T-helper 1 cell treated with Interleukin-12 subunit alpha and Interleukin-12 subunit beta and Interleukin-4 antibody, amounts not matched to agents 30 ng/mL and 1 ng/mL, for 36 hours (primary cell): Measurements from ENCODE around the gene NCAM1. TPM values are rescaled to one million over a fixed set of nuclear protein-coding genes. Genes with fewer than 3 reads are reported as not detected.

Experiments
- intact Hi-C: fragments of 100-400 bp; cut with micrococcal nuclease; formaldehyde crosslinking; loops from one replicate; pipeline ENCODE4 v1.15.1; 2024
- total RNA-seq: library from RNA; stranded (reverse); gene quantifications from 2 replicates; pipeline ENCODE4 v1.2.3, GENCODE V29; 2022

Gene NCAM1
- total RNA-seq, 1 donor from 2014 or later = 1.8 TPM

DNA sequence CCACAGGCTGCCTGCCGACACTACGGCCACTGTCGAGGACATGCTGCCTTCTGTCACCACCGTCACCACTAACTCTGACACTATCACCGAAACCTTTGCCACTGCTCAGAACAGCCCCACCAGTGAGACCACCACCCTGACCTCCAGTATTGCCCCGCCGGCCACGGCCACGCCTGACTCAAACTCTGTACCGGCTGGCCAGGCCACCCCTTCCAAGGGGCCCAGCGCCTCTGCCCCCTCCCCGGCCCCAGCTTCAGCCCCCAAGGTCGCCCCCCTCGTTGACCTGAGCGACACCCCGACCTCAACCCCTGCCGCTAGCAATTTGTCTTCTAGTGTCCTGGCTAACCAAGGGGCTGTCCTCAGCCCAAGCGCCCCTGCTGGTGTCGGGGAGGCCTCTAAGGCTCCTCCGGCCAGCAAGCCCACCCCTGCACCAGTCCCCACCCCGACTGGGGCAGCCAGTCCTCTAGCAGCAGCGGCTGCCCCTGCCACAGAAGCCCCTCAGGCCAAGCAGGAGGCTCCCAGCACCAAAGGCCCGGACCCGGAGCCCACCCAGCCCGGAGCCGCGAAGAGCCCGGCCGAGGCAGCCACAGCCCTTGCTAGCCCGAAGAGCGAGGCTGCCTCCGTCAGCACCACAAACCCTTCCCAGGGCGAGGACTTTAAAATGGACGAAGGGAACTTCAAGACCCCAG, 311.9 kb downstream of the NCAM1 start:
- intact Hi-C loops = no loop called here

DNA sequence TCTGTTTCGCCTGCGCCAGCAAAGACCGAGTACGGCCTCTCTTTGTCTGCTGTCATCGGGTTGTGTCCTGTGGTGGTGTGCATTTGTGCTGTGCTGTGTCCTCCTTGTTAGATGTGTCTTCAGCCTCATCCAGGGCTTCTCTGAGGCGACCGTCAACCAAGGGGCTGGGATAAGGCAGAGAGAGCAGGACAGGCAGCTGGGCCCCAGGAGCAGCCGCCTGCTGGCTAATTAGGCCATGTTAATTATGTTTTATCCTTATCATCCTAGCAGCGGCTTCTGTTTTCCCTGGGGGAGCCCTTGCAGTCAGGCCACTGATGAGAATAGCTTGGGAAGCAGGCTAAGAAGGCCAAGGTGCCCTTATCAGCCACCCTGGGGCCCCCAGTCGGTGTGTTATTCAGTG, 312.5 kb downstream of the NCAM1 start:
- intact Hi-C loops = no loop called here

DNA sequence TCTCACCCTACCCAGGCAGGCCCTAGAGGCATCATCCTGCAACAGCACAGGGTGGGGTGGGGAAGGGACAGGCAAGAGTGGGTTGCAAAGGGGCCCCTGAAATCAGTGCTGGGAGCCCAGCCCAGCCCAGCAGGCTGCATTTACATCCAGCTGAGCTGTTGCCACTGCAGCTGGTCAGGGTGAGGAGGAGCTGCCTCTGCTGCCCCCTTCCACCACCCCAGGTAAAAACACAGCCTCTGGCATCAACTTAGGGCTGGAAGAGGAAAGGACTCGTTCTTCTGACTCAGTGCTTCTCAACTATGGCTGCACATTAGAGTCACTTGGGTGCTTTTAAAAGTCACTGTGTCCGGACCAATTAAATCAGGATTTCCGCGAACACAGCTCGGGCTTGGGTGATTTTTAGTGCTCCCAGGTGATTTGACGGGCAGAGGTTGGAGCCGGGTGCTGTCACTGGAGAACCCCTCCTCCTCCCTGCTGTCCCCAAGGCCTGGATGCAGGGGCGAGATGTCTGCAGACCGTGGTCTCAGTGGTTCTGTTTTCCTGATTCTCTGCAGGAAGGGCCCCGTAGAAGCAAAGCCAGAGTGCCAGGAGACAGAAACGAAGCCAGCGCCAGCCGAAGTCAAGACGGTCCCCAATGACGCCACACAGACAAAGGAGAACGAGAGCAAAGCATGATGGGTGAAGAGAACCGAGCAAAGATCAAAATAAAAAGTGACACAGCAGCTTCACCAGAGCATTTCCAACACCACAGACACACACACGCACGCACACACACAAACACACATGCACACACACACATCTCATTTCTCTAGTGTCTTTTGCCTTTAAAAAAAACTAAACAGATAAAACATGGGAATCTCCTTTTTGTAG, 313.7 kb downstream of the NCAM1 start:
- intact Hi-C loops = no loop called here

DNA sequence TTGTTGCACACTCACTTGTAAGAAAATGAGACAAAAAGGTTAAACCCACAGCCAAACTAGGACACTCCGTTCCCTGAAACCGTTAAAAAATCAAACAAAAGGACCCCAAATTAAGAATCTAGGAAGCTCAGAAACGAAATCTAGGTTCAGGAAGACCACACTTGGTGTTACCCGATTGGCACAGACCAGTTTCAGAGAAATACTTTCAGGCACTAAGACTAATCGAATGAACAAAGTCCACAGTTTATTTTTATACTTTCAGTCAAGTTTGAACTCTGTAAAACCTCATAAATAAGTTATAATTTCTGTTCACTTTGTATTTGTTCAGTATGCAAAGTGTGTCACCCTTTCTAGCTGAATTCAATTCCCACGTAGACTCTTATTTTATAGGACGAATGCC, 314.4 kb downstream of the NCAM1 start:
- intact Hi-C loops = no loop called here

DNA sequence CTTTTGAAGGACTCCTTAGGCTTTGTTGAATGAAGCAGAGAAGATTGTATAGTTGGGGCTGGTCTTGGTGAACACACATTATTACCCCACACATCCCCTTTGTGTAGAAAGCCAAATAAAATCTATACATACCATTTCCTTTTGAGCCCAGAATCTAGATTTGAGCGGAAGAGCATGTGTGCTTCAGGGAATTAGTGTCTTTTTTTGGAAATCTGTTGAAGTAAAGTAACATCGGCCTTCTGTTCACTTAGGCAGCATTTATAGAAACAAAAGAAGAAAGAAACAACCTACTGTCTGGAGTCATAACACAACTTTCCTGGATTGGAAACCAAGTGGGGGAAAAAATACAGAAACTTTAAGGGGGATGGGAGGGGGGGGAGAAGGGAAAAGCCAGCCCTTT, 315.2 kb downstream of the NCAM1 start:
- intact Hi-C loops = no loop called here

DNA sequence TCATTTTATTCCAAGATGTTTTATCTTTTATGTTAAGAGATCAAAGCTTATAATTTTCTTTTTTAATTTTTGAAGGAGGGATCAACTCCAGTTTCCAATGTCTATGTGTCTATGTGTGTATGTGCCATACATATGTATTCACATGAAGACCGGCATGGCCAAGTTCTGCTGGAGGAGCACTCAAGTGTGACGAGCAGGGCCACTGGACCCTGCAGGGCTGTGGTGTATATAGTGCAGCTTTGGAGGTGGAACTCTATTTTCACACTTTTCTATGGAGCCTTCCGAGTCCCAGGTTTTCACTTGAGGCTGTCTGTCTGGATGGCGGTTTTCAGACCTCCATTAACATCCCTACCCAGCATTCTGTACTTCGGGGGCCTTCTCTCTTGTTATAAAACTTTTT, 316.7 kb downstream of the NCAM1 start:
- intact Hi-C loops = no loop called here

DNA sequence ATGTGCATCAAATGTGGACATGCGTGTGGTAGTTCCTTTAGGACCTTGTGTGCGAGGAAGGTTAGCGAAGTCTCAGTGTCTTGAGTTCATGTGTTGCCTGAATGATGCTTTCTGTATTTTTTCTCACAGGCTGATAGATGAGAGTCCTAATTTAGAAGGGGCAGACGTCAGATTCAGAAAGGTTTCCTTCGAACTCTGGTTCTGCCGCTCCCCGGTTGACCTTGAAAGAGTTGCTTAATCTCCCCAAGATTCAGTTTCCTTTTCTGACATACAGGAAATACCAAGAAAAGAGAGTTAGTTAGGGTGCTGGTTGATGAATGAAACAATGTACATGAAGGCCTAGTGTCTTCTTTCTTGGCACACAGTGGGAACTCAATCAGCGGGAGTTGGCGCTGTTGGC, 317.3 kb downstream of the NCAM1 start:
- intact Hi-C loops = no loop called here

DNA sequence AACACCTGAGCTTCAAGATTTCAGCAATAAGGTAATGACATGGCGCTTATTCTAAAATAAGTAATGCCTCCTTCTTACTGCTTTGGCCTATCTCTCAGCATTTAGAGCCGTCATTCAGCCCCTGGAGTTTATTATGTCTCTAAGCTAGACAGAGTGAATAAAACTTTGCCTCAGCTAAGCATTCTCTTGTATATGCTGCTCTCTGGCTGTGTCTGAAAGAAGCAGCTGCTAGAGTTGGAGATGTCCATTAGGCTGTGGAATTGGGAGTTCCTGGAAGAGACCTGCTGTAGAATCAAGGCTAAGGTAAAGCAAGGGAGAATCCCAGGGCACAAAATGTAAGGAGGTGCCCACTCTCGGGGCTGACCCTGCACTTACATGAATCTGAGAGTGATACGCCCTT, 317.7 kb downstream of the NCAM1 start:
- intact Hi-C loops = no loop called here

DNA sequence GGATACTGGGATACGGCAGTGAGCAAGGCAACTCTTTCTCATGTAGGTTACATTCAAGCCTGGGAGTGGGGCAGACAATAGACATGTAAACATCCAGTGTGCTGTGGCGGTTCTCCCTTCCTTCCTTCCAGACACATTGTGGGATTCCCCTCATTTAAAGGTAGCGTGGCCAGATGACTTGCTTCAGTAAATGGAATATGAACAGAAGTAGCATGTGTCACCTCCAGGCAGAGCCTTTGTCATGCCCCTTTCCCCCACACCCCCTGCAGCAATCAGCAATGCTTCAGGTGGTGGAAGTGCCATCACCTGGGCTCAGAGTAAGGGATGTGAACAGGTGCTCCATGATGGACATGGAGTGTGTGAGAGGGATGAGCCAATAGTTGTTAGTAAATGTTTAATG, 318.4 kb downstream of the NCAM1 start:
- intact Hi-C loops = no loop called here

DNA sequence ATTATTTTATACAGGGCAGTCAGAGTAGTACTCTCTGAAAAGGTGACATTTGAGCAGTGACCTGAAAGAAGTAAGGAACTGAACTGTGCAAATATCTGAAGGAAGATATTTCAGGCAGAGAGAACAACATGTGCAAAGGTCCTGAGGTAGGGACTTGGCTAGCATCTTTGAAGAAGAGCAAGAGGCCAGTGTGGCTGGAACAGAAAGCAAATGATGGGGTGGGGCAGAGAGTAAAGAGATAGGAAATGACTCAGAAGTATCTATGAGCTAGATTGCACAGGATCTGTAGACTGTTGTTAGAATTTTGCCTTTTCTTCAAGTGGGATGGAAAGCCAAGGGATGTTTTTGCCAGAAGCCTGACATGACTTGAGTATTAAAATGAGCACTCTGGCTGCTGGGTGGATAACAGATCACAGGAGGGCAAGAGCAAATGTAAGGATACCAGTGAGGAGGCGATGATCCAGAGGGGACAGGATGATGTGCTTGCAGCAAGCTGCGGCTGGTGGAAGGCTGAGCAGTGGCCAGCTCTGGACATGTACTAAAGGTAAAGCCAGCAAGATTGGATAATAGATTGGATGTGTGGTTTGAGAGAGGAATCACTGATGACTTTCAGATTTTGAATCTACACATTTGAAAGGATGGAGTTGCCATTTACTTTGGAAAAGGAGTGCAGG, 320.0 kb downstream of the NCAM1 start:
- intact Hi-C loops = loop anchor here (10.0 kb wide), 1 partner anchor 166 kb away; no protein-coding TSS in a partner anchor

DNA sequence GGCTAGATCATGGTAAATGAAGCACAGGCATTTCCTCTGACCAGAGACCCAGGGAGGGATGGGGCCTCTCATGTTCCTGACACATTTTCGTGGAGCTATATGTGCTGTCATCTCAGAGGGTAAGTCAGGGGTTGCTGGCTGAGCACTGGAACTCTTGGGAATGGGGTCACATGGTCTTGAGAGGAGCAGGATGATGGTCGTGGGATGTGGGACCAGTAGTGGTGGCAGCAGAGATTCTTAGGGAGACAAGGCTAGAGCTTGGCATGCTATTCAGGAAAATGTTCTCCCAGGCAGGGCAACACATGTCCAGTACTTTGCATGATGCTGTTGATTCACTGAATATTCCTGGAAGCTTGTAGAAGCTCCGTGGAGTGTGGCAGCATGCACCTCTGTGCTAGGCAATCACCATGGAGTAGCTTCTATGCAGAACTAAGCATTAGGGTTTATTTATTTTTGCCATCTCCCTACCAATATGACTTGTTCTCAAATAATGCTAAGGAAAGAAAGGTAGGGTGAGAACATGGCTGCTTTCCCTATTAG, 321.7 kb downstream of the NCAM1 start:
- intact Hi-C loops = loop anchor here (10.0 kb wide), 1 partner anchor 168 kb away; no protein-coding TSS in a partner anchor

DNA sequence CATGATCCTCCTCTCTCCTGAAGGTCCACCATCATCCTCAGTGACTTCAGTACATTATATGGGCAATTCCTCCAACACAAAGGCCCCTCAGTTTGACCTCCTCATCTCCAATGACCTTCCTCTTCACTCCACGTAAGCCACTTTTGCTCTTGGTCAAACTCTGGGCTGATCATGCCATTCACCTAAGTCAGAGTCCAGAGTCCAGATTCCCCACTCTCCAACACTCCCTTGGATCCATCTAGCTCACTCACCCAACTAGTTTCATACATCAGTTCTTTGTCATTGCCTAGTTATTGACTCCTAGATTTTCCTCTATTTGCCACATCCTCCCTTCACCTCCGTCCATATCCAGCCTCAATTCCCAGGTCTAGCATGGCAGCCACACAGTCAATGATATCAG, 322.7 kb downstream of the NCAM1 start:
- intact Hi-C loops = loop anchor here (10.0 kb wide), 1 partner anchor 169 kb away; no protein-coding TSS in a partner anchor

DNA sequence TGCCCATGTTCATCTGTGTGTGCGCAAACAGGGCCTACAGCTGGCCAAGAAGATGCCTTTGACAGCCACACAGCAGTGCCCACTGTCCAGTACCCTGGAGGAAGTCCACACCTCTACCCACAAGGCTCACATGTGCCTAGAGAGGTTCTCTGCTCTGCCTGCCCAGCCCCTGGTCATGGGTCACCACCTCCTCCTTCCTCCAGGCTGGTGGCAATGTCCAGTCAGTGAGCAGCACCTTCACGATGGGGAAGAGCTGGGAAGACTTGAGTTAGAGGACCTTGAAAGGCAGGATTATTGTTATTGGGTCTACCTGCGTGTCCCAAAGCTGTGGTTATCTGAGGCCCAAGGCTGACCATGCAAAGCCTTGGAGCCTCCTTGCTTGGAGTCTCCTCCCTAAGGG, 324.8 kb downstream of the NCAM1 start:
- intact Hi-C loops = loop anchor here (5.0 to 10.0 kb wide), 2 partner anchors 171 to 324 kb away; partner anchors contain the start of gene NCAM1

DNA sequence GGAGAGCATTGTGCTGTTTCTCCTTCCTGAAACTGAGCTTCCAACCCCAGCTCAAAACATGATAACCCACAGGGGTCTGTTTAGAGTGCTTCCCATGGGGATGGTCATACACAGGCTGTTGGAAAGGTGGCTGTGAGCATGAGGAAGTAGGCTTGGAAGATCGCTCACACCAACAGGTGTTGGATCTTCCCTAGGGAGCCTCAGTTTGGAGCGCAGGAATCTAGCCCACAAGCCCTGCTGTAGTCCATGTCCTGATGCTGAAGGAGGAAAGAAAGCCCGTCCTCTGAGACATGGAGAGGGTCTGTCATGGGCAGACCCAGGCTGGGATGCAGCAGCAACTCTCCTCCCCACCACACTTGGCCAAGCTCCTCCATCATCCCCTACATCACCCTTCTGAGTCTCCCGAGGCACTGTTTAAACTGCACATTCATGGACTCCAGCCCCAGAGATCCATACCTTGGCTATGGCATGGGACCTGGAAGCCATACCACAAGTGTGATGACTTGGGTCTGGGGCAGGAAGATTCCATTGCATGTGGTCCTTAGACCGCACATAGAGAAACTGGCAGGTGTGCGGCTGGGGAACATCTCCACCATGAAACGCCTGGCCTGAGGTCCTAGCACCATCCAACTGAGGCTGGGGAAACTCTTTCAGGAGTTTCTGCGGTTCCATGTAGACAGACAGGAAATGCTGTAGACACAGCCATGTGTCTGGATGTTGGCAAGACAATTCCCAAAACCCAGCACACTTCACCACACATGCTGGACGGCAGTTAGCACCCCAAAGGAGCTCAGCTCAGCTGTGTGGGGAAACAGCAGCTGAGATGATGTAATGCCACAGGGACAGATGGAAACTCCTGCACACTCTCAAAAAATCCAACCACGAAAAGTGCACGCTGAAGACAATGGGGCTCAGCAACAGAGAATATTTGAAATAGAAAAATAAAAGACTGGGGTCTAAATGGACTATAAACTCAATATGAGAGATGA, 325.6 kb downstream of the NCAM1 start:
- intact Hi-C loops = loop anchor here (5.0 to 10.0 kb wide), 2 partner anchors 172 to 325 kb away; partner anchors contain the start of gene NCAM1

DNA sequence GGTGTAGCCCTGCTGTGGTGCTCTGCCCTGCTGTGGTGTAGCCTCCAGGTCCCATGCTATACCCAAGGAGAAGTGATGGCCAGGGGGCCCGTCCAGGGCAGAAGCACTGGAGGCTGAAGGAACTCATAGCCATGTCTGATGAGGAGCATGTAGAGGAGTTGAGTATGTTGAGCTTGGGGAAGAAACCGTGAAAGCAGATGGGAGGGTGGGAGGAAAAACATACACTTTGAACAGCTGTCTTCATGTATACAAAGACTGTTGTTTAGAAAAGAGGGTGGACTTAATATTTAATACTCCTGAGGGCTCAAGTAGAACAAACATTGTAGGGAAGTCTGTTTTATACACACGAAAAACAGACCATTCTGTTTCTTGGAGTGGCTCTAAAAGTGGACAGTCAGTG, 326.6 kb downstream of the NCAM1 start:
- intact Hi-C loops = loop anchor here (5.0 to 10.0 kb wide), 2 partner anchors 173 to 326 kb away; partner anchors contain the start of gene NCAM1

DNA sequence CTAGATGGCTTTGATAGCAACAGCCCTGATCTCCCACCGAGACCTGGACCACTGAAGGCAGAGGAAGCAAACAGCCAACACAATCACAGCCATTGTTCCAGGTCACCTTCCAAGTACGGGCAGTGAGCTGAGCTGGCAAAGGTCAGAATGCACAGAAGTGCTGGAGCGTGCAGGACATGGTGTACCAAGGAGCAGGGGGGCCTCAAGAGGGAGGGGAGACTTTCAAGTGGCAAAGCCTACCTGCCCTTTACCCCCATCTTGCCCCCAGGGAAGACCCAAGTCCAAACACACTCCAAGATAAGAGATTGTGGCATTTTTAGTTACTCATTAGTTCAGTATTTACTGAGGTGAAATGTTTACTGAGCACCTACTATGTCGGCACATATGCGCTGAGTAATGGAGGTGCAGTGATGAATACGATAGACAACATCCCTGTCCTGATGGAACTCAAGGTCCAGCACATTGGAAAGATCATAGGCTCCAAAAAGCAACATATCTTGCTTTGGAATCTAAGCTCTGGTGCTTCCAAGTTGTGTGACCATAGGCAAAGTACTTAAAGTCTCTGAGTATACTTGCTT, 327.2 kb downstream of the NCAM1 start:
- intact Hi-C loops = loop anchor here (5.0 to 10.0 kb wide), 2 partner anchors 174 to 326 kb away; partner anchors contain the start of gene NCAM1

DNA sequence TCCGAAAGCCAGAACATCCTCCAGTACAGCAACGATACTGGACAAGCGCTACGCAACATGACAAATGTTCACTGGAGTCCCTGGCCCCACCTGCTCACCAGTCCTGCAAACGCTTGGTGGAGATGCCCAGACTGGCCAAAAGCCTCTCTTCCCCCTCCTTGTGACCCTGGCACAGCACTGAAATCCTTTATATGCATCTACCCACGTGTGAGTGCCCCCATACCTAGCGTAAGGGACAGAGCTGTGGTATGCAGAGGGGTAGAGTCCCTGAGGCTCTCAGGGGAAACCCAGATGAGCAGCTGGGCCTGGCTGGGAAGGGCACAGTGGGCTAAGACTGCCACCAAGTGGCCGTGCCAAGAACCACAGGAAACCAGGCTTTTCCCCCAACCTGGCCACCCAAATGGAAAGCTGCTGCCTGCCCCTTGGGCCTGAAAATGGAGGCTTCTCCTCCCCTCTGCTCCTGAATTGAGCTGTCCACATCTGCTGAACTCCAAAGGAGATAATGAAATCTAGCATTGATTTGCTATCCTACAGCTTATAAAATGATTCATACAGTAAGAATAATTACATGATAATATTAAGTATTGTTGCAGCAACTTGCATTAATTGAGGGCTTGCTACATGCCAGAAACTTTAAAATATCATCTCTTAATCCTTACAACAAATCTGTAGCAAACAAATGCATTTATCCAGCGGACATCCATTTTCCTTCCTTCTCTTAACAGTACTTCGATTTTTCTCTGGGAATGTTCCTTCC, 328.4 kb downstream of the NCAM1 start:
- intact Hi-C loops = loop anchor here (1.0 to 10.0 kb wide), 7 partner anchors 25 to 1070 kb away; partner anchors contain the start of genes NCAM1 and TTC12

DNA sequence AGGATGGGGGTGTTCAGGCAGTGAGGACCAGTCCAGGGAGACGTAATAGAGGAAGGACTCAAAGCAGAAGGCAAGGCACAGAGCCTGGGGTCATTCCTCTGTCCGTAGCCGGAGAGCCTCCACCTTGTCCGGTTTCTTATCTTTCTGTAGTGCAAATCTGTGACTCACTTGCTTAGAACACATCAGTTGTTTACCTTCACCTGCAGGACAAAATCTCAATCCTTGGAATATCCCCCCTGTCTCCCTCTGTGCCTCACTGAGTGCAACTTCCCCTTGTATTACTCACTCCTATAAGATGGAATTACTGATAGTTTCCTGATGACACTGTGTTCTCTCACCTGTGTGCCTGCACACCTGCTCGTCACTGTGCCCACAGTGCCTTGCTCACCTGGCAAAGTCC, 332.7 kb downstream of the NCAM1 start:
- intact Hi-C loops = no loop called here

DNA sequence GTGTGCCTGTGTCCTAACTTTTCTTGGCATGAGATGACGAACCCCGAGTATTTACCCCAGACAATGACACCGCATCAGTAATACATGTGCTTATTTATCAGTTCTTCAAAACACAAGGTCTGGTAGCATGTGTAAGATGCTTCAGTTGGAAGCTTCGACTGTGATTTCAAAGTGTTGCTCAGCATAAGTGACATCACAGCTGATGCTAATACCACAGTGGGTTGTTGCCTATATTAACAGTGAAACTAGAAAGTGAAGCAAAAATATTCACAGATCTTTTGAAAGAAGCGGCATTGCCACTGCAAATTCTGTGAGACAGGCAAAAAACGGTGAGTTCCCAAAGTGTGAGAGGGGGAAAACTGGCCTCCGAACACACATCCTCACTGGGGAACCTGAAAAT, 334.8 kb downstream of the NCAM1 start:
- intact Hi-C loops = no loop called here
